Measurements from ENCODE around the gene ELOVL5.
"Not testable (repeated sequence)": the region's sequence is repeated elsewhere in the genome, so short reads cannot be mapped to it uniquely, and the experiment has no call there.

ELOVL5 gene

GRCh38 chr6:53305506-53306005 lies 43.2 kb downstream of the ELOVL5 start:
- not testable (repeated sequence) for H3K9me3 Mint-ChIP-seq; DNase-seq (ENCODE audit: low spot score in 2 of 2); H3K4me3 Mint-ChIP-seq; H3K27me3 Mint-ChIP-seq; ATAC-seq (replicated peaks; ENCODE audit: extremely low read depth, poor library complexity, severe bottlenecking); H3K27ac Mint-ChIP-seq (ENCODE audit: low read depth)
- Mint-ChIP-seq H3K36me3 (ENCODE audit: insufficient read depth) (peaks cover 15% of the 10 kb centered on the region), H3K4me1 (peaks cover 81% of the 10 kb centered on the region)

GRCh38 chr6:53304953-53305352 lies 43.8 kb downstream of the ELOVL5 start:
- not testable (repeated sequence) for ATAC-seq (replicated peaks; ENCODE audit: extremely low read depth, poor library complexity, severe bottlenecking); DNase-seq (ENCODE audit: low spot score in 2 of 2); H3K4me3 Mint-ChIP-seq; H3K9me3 Mint-ChIP-seq; H3K27ac Mint-ChIP-seq (ENCODE audit: low read depth); H3K27me3 Mint-ChIP-seq
- peaks cover 15% of the 10 kb centered on the region for H3K36me3 Mint-ChIP-seq (ENCODE audit: insufficient read depth)
- peaks cover 81% of the 10 kb centered on the region for H3K4me1 Mint-ChIP-seq

GRCh38 chr6:53302678-53303360 lies 45.9 kb downstream of the ELOVL5 start:
- peaks cover 15% of the 10 kb centered on the region for H3K36me3 Mint-ChIP-seq (ENCODE audit: insufficient read depth)
- H3K27me3 Mint-ChIP-seq, result no peaks in the 10 kb centered on the region
- H3K4me3 Mint-ChIP-seq, result peak overlapping the region; percentile 68
- peaks cover 74% of the 10 kb centered on the region for H3K4me1 Mint-ChIP-seq
- DNase-seq (ENCODE audit: low spot score in 2 of 2) (no peak), ATAC-seq (replicated peaks; ENCODE audit: extremely low read depth, poor library complexity, severe bottlenecking) (peak; percentile 67)
- no peaks in the 10 kb centered on the region for H3K9me3 Mint-ChIP-seq
- peak overlapping the region; percentile 72 for H3K27ac Mint-ChIP-seq (ENCODE audit: low read depth)

- H3K36me3 Mint-ChIP-seq (ENCODE audit: insufficient read depth), result peaks cover 15% of the 10 kb centered on the region
- peak overlapping the region; percentile 68 for H3K4me3 Mint-ChIP-seq
- ATAC-seq (replicated peaks; ENCODE audit: extremely low read depth, poor library complexity, severe bottlenecking) (no peak), DNase-seq (ENCODE audit: low spot score in 2 of 2) (no peak)
- peaks cover 71% of the 10 kb centered on the region for H3K4me1 Mint-ChIP-seq
- H3K27ac Mint-ChIP-seq (ENCODE audit: low read depth), result peak overlapping the region; percentile 72
- no peaks in the 10 kb centered on the region for H3K27me3 Mint-ChIP-seq
- H3K9me3 Mint-ChIP-seq, result no peaks in the 10 kb centered on the region
Observed at GRCh38 chr6:53301801-53302537, 46.8 kb downstream of the ELOVL5 start.

GRCh38 chr6:53300656-53301551 lies 47.8 kb downstream of the ELOVL5 start:
- peaks cover 73% of the 10 kb centered on the region for H3K4me1 Mint-ChIP-seq
- DNase-seq (ENCODE audit: low spot score in 2 of 2) (no peak), ATAC-seq (replicated peaks; ENCODE audit: extremely low read depth, poor library complexity, severe bottlenecking) (peak; percentile 54)
- H3K9me3 Mint-ChIP-seq, result no peaks in the 10 kb centered on the region
- peak overlapping the region; percentile 68 for H3K4me3 Mint-ChIP-seq
- peaks cover 16% of the 10 kb centered on the region for H3K36me3 Mint-ChIP-seq (ENCODE audit: insufficient read depth)
- peak overlapping the region; percentile 72 for H3K27ac Mint-ChIP-seq (ENCODE audit: low read depth)
- no peaks in the 10 kb centered on the region for H3K27me3 Mint-ChIP-seq

- H3K27me3 Mint-ChIP-seq, result no peaks in the 10 kb centered on the region
- DNase-seq (ENCODE audit: low spot score in 2 of 2) (no peak), ATAC-seq (replicated peaks; ENCODE audit: extremely low read depth, poor library complexity, severe bottlenecking) (no peak)
- peaks cover 13% of the 10 kb centered on the region for H3K36me3 Mint-ChIP-seq (ENCODE audit: insufficient read depth)
- no peaks in the 10 kb centered on the region for H3K9me3 Mint-ChIP-seq
- no peak overlapping the region for H3K27ac Mint-ChIP-seq (ENCODE audit: low read depth)
- no peak overlapping the region for H3K4me3 Mint-ChIP-seq
- peaks cover 77% of the 10 kb centered on the region for H3K4me1 Mint-ChIP-seq
Observed at GRCh38 chr6:53299331-53300005, 49.3 kb downstream of the ELOVL5 start.

- peaks cover 73% of the 10 kb centered on the region for H3K4me1 Mint-ChIP-seq
- no peaks in the 10 kb centered on the region for H3K9me3 Mint-ChIP-seq
- peaks cover 15% of the 10 kb centered on the region for H3K36me3 Mint-ChIP-seq (ENCODE audit: insufficient read depth)
- no peaks in the 10 kb centered on the region for H3K27me3 Mint-ChIP-seq
- ATAC-seq (replicated peaks; ENCODE audit: extremely low read depth, poor library complexity, severe bottlenecking), result no peak
- no peak for DNase-seq (ENCODE audit: low spot score in 2 of 2)
- no peak overlapping the region for H3K4me3 Mint-ChIP-seq
- peak overlapping the region; percentile 76 for H3K27ac Mint-ChIP-seq (ENCODE audit: low read depth)
Observed at GRCh38 chr6:53297004-53297403, 51.7 kb downstream of the ELOVL5 start.

GRCh38 chr6:53295176-53295575 lies 53.6 kb downstream of the ELOVL5 start:
- no peaks in the 10 kb centered on the region for H3K27me3 Mint-ChIP-seq
- peaks cover 10% of the 10 kb centered on the region for H3K36me3 Mint-ChIP-seq (ENCODE audit: insufficient read depth)
- ATAC-seq (replicated peaks; ENCODE audit: extremely low read depth, poor library complexity, severe bottlenecking) (no peak), DNase-seq (ENCODE audit: low spot score in 2 of 2) (no peak)
- H3K4me1 Mint-ChIP-seq, result peaks cover 71% of the 10 kb centered on the region
- H3K27ac Mint-ChIP-seq (ENCODE audit: low read depth), result peak overlapping the region; percentile 76
- no peaks in the 10 kb centered on the region for H3K9me3 Mint-ChIP-seq
- H3K4me3 Mint-ChIP-seq, result no peak overlapping the region

- Mint-ChIP-seq H3K27me3 (no peaks in the 10 kb centered on the region), H3K27ac (ENCODE audit: low read depth) (peak overlapping the region; percentile 76), H3K36me3 (ENCODE audit: insufficient read depth) (peaks cover 11% of the 10 kb centered on the region), H3K9me3 (no peaks in the 10 kb centered on the region), H3K4me1 (peaks cover 73% of the 10 kb centered on the region), H3K4me3 (no peak overlapping the region)
- ATAC-seq (replicated peaks; ENCODE audit: extremely low read depth, poor library complexity, severe bottlenecking) (no peak), DNase-seq (ENCODE audit: low spot score in 2 of 2) (no peak)
Observed at GRCh38 chr6:53294611-53295010, 54.1 kb downstream of the ELOVL5 start.

- no peaks in the 10 kb centered on the region for H3K27me3 Mint-ChIP-seq
- H3K9me3 Mint-ChIP-seq, result no peaks in the 10 kb centered on the region
- peak overlapping the region; percentile 68 for H3K27ac Mint-ChIP-seq (ENCODE audit: low read depth)
- ATAC-seq (replicated peaks; ENCODE audit: extremely low read depth, poor library complexity, severe bottlenecking), result no peak
- H3K36me3 Mint-ChIP-seq (ENCODE audit: insufficient read depth), result peaks cover 15% of the 10 kb centered on the region
- DNase-seq (ENCODE audit: low spot score in 2 of 2), result no peak
- H3K4me3 Mint-ChIP-seq, result no peak overlapping the region
- H3K4me1 Mint-ChIP-seq, result peaks cover 72% of the 10 kb centered on the region
Observed at GRCh38 chr6:53294095-53294494, 54.7 kb downstream of the ELOVL5 start.

GRCh38 chr6:53293691-53294090 lies 55.1 kb downstream of the ELOVL5 start:
- ATAC-seq (replicated peaks; ENCODE audit: extremely low read depth, poor library complexity, severe bottlenecking) (no peak), DNase-seq (ENCODE audit: low spot score in 2 of 2) (no peak)
- Mint-ChIP-seq H3K4me1 (peaks cover 70% of the 10 kb centered on the region), H3K27ac (ENCODE audit: low read depth) (peak overlapping the region; percentile 68), H3K4me3 (no peak overlapping the region), H3K9me3 (no peaks in the 10 kb centered on the region), H3K36me3 (ENCODE audit: insufficient read depth) (peaks cover 17% of the 10 kb centered on the region), H3K27me3 (no peaks in the 10 kb centered on the region)

All from central memory CD8-positive, alpha-beta T cell (primary cell).